ENCODE measurements around the gene PLEKHM3. TPM values are rescaled to one million over a fixed set of nuclear protein-coding genes. Genes with fewer than 3 reads are reported as not detected.
A peak's percentile ranks its signal among the peaks of the same experiment; 100 is the strongest.

The PLEKHM3 gene
- total and polyA plus RNA-seq, 2 of the 13 experiments (the other 11 are each of a cell fraction or from before 2014, with no cell fraction given), result 4.5 to 4.7 TPM

GRCh38 chr2:207925601-207926000 lies 99.7 kb downstream of the PLEKHM3 start:
- H3K4me2 ChIP-seq (ENCODE audit: low read depth, low read length), result peak overlapping the region; percentile 54; the same call in 1 of the 2 replicates
- POLR2A ChIA-PET, result interaction anchor here (0.8 to 2.6 kb wide), 25 partner anchors 9 to 300 kb away, joined by 3 to 55 read pairs (median 8); partner anchors contain the start of genes FZD5, METTL21A and PLEKHM3
- intact Hi-C loops (cut with micrococcal nuclease; ENCODE audit: unreplicated experiment) (no loop called here), in situ Hi-C loops (cut with HindIII; ENCODE audit: extremely low pct_ligation_motif_present, low pct_unique_long_range_greater_than_20kb) (no loop called here)
- H4K20me1 ChIP-seq (ENCODE audit: insufficient read depth, low read length), result no peaks in the 10 kb centered on the region
- no peak overlapping the region for H2AFZ ChIP-seq (ENCODE audit: low read length)
- DNase-seq (ENCODE audit: low spot score) (no peak), ATAC-seq (no peak), FAIRE-seq (no peak)
- H3K9me3 ChIP-seq (ENCODE audit: low read length), result no peaks in the 10 kb centered on the region
- 93% methylated on average over 8 of the region's 8 CpGs for WGBS (ENCODE audit: low lambda C conversion rate)
- no peak overlapping the region for H3K4me3 ChIP-seq (replicated peaks in 1 of 3; ENCODE audit: insufficient read depth in 1 of 3, low read depth in 2 of 3, low read length in 3 of 3)
- no TSS peak for BruUV-seq (replicated peaks)
- no peaks in the 10 kb centered on the region for H3K27me3 ChIP-seq (ENCODE audit: control insufficient read depth in 1 of 2, insufficient read depth in 2 of 2, low read length in 2 of 2)
- H3K36me3 ChIP-seq (replicated peaks in 1 of 2; ENCODE audit: control insufficient read depth in 1 of 2, insufficient read depth in 2 of 2, low read length in 2 of 2), result peaks cover 0 to 6% of the 10 kb centered on the region in 2 experiments; a peak in 1 of 5 replicates
- H3K4me1 ChIP-seq (ENCODE audit: insufficient read depth, low read length), result peaks cover 51% of the 10 kb centered on the region
- peak overlapping the region; percentile 11 for H3K9ac ChIP-seq (ENCODE audit: insufficient read depth, low read depth, low read length)
- H3K27ac ChIP-seq (ENCODE audit: extremely low read length, insufficient read depth, low read length), result peak overlapping the region; percentile 66
- no peaks in the 10 kb centered on the region for H3K79me2 ChIP-seq (ENCODE audit: insufficient read depth, low read length)
- CTCF ChIA-PET (ENCODE audit: low intra/inter-chr PET ratio, low total read pairs), result no interaction called here
- no peak for TF ChIP-seq ARNTL (CRISPR knock-in tag; IDR thresholded peaks at IDR 0.05)
- TF ChIP-seq ZNF616 (CRISPR knock-in tag; IDR thresholded peaks at IDR 0.05; ENCODE audit: low read depth), result no peak
- TF ChIP-seq, protein P1, sequence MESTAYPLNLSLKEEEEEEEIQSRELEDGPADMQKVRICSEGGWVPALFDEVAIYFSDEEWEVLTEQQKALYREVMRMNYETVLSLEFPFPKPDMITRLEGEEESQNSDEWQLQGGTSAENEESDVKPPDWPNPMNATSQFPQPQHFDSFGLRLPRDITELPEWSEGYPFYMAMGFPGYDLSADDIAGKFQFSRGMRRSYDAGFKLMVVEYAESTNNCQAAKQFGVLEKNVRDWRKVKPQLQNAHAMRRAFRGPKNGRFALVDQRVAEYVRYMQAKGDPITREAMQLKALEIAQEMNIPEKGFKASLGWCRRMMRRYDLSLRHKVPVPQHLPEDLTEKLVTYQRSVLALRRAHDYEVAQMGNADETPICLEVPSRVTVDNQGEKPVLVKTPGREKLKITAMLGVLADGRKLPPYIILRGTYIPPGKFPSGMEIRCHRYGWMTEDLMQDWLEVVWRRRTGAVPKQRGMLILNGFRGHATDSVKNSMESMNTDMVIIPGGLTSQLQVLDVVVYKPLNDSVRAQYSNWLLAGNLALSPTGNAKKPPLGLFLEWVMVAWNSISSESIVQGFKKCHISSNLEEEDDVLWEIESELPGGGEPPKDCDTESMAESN (CRISPR knock-in tag; conservative IDR thresholded peaks at IDR 0.05), result 0 out of 2 replicates have a peak, but pooled peaks have one; percentile 18
- no peak for TF ChIP-seq SRSF4 (IDR thresholded peaks at IDR 0.05; ENCODE audit: low read depth, low read length, poor library complexity, severe bottlenecking)
- TF ChIP-seq ZNF674 (CRISPR knock-in tag; IDR thresholded peaks at IDR 0.05; ENCODE audit: low read depth), result no peak
- TF ChIP-seq, protein P2, sequence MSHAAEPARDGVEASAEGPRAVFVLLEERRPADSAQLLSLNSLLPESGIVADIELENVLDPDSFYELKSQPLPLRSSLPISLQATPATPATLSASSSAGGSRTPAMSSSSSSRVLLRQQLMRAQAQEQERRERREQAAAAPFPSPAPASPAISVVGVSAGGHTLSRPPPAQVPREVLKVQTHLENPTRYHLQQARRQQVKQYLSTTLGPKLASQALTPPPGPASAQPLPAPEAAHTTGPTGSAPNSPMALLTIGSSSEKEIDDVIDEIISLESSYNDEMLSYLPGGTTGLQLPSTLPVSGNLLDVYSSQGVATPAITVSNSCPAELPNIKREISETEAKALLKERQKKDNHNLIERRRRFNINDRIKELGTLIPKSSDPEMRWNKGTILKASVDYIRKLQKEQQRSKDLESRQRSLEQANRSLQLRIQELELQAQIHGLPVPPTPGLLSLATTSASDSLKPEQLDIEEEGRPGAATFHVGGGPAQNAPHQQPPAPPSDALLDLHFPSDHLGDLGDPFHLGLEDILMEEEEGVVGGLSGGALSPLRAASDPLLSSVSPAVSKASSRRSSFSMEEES (CRISPR knock-in tag; IDR thresholded peaks at IDR 0.05), result no peak
- TF ChIP-seq ZNF724P (CRISPR knock-in tag; IDR thresholded peaks at IDR 0.05; ENCODE audit: borderline replicate concordance), result peak; percentile 46; the same call in 1 of the 2 replicates
- peak; percentile 42; the same call in 1 of the 2 replicates for TF ChIP-seq ZBTB38 (CRISPR knock-in tag; IDR thresholded peaks at IDR 0.05)
- TF ChIP-seq ATAD3A (CRISPR knock-in tag; IDR thresholded peaks at IDR 0.05), result no peak
- TF ChIP-seq MEF2D (CRISPR knock-in tag; IDR thresholded peaks at IDR 0.05), result 0 out of 2 replicates have a peak, but pooled peaks have one; percentile 6
- TF ChIP-seq ZGPAT (CRISPR knock-in tag; IDR thresholded peaks at IDR 0.05), result no peak
- TF ChIP-seq, protein P3, sequence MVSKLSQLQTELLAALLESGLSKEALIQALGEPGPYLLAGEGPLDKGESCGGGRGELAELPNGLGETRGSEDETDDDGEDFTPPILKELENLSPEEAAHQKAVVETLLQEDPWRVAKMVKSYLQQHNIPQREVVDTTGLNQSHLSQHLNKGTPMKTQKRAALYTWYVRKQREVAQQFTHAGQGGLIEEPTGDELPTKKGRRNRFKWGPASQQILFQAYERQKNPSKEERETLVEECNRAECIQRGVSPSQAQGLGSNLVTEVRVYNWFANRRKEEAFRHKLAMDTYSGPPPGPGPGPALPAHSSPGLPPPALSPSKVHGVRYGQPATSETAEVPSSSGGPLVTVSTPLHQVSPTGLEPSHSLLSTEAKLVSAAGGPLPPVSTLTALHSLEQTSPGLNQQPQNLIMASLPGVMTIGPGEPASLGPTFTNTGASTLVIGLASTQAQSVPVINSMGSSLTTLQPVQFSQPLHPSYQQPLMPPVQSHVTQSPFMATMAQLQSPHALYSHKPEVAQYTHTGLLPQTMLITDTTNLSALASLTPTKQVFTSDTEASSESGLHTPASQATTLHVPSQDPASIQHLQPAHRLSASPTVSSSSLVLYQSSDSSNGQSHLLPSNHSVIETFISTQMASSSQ (IDR thresholded peaks at IDR 0.05; ENCODE audit: low read depth), result 0 out of 2 replicates have a peak, but pooled peaks have one; percentile 13
- TF ChIP-seq, protein P3 (CRISPR knock-in tag; IDR thresholded peaks at IDR 0.05; ENCODE audit: borderline replicate concordance), result no peak

Data from HepG2 (cell line).